Nephron (organoid): Measurements from ENCODE around the gene COQ8A.

ENCODE experiments used
- H3K27ac Mint-ChIP-seq, 3 experiments: 2 replicates each; pipeline ENCODE4 v1.8.0; 2020; ENCODE audit warnings: mixed read lengths in 3 of 3, mild to moderate bottlenecking in 2 of 3, moderate library complexity in 1 of 3
- H3K27me3 Mint-ChIP-seq: 2 replicates; pipeline ENCODE4 v1.8.0; 2021; ENCODE audit warnings: low read depth, mild to moderate bottlenecking, moderate library complexity, mixed read lengths
- H3K36me3 Mint-ChIP-seq: 2 replicates; pipeline ENCODE4 v1.8.0; 2020; ENCODE audit warnings: low read depth, mixed read lengths
- H3K4me1 Mint-ChIP-seq: 2 replicates; pipeline ENCODE4 v1.8.0; 2020; ENCODE audit warnings: mixed read lengths
- H3K4me3 Mint-ChIP-seq, 3 experiments: 2 replicates each; pipeline ENCODE4 v1.8.0; 2020; ENCODE audit warnings: mild to moderate bottlenecking in 3 of 3, mixed read lengths in 3 of 3, moderate library complexity in 2 of 3
- H3K9me3 Mint-ChIP-seq: 2 replicates; pipeline ENCODE4 v1.8.0; 2020; ENCODE audit warnings: mixed read lengths
- TF ChIP-seq, protein P1 (sequence below), 3 experiments: fragments of 200-600 bp; sonication (generic); IDR thresholded peaks; one replicate each; pipeline ENCODE4 v1.5.0; 2021; ENCODE audit warnings: antibody characterized with exemption in 3 of 3; ENCODE audit not compliant: unreplicated experiment in 3 of 3

COQ8A gene

DNA sequence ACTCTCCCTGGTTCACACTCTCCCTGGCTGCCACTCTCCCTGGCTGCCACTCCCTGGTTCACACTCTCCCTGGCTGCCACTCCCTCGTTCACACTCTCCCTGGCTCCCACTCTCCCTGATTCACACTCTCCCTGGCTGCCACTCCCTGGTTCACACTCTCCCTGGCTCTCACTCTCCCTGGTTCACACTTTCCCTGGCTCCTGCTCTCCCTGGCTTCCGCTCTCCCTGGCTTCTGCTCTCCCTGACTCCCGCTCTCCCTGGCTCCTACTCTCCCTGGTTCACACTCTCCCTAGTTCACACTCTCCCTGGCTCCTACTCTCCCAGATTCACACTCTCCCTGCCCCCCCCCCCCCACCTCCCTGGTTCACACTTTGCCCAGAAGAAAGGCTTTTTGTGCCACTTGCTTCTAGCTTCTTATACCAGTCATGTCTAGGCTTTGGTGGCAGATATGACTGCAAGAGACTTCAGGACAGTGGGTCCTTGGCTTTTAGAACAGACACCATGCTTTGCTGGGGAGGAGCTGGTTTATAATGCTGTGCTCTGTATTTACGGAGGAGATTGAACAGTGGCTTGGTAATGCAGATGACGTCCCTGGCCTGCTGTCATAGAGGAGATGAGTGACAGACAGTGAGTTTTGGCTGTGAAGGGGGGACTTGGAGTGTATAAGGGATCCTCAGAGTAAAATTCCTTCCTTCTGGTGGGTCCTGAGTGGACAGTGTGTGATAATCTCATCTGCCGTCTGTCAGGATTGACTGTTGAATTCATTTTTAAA lies 17.0 kb downstream of the COQ8A start:
- H3K27ac Mint-ChIP-seq, result no peak overlapping the region
- H3K36me3 Mint-ChIP-seq, result peaks cover 32% of the 10 kb centered on the region
- H3K4me1 Mint-ChIP-seq, result no peaks in the 10 kb centered on the region
- no peaks in the 10 kb centered on the region for H3K27me3 Mint-ChIP-seq
- H3K4me3 Mint-ChIP-seq, result no peak overlapping the region
- H3K9me3 Mint-ChIP-seq, result peaks cover 18% of the 10 kb centered on the region
- TF ChIP-seq, protein P1, sequence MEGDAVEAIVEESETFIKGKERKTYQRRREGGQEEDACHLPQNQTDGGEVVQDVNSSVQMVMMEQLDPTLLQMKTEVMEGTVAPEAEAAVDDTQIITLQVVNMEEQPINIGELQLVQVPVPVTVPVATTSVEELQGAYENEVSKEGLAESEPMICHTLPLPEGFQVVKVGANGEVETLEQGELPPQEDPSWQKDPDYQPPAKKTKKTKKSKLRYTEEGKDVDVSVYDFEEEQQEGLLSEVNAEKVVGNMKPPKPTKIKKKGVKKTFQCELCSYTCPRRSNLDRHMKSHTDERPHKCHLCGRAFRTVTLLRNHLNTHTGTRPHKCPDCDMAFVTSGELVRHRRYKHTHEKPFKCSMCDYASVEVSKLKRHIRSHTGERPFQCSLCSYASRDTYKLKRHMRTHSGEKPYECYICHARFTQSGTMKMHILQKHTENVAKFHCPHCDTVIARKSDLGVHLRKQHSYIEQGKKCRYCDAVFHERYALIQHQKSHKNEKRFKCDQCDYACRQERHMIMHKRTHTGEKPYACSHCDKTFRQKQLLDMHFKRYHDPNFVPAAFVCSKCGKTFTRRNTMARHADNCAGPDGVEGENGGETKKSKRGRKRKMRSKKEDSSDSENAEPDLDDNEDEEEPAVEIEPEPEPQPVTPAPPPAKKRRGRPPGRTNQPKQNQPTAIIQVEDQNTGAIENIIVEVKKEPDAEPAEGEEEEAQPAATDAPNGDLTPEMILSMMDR (IDR thresholded peaks at IDR 0.05; ENCODE audit: unreplicated experiment in 3 of 3), result no peak

- Mint-ChIP-seq H3K4me1 (no peaks in the 10 kb centered on the region), H3K4me3 (no peak overlapping the region), H3K27me3 (no peaks in the 10 kb centered on the region), H3K9me3 (peaks cover 18% of the 10 kb centered on the region), H3K36me3 (peaks cover 32% of the 10 kb centered on the region), H3K27ac (no peak overlapping the region)
- TF ChIP-seq, protein P1 (IDR thresholded peaks at IDR 0.05; ENCODE audit: unreplicated experiment in 3 of 3), result no peak
Measured at GRCh38 chr1:226957714-226958113, 17.6 kb downstream of the COQ8A start.

DNA sequence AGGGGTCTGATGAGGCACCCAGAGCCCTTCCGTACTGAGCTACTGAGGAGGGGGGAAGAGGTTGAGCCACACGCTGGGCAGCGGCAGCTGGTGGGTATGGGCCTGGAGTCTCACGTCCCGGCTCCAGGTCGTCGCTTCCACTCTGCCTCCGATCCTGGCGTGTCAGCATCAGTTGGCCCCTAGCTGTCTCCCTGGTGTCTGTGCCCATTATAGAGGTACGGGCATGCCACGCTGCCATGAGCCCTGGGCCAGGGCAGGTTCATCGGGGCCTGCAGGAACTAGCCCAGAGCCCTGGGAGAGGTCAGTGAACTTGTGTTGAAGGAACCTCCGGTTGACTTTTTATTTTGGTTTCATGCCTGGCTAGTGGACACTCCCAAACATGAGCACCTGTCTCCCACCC lies 18.2 kb downstream of the COQ8A start:
- no peak overlapping the region for H3K4me3 Mint-ChIP-seq
- no peaks in the 10 kb centered on the region for H3K27me3 Mint-ChIP-seq
- TF ChIP-seq, protein P1 (IDR thresholded peaks at IDR 0.05; ENCODE audit: unreplicated experiment in 3 of 3), result no peak
- H3K36me3 Mint-ChIP-seq, result peaks cover 30% of the 10 kb centered on the region
- no peaks in the 10 kb centered on the region for H3K4me1 Mint-ChIP-seq
- no peak overlapping the region for H3K27ac Mint-ChIP-seq
- peaks cover 16% of the 10 kb centered on the region for H3K9me3 Mint-ChIP-seq

DNA sequence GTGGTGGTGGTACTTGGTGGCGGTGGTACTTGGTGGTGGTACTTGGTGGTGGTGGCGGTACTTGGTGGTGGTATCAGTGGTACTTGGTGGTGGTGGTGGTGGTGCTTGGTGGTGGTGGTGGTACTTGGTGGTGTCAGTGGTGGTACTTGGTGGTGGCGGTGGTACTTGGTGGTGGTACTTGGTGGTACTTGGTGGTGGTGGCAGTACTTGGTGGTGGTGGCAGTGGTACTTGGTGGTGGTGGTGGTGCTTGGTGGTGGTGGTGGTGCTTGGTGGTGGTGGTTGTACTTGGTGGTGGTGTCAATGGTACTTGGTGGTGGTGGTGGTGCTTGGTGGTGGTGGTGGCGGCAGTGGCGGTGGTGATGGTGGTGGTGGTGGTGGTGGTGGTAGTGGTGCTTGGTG lies 20.2 kb downstream of the COQ8A start:
- no peak overlapping the region for H3K4me3 Mint-ChIP-seq
- TF ChIP-seq, protein P1 (IDR thresholded peaks at IDR 0.05; ENCODE audit: unreplicated experiment in 3 of 3), result no peak
- no peaks in the 10 kb centered on the region for H3K27me3 Mint-ChIP-seq
- H3K4me1 Mint-ChIP-seq, result no peaks in the 10 kb centered on the region
- no peak overlapping the region for H3K27ac Mint-ChIP-seq
- peaks cover 10% of the 10 kb centered on the region for H3K9me3 Mint-ChIP-seq
- H3K36me3 Mint-ChIP-seq, result peaks cover 19% of the 10 kb centered on the region

DNA sequence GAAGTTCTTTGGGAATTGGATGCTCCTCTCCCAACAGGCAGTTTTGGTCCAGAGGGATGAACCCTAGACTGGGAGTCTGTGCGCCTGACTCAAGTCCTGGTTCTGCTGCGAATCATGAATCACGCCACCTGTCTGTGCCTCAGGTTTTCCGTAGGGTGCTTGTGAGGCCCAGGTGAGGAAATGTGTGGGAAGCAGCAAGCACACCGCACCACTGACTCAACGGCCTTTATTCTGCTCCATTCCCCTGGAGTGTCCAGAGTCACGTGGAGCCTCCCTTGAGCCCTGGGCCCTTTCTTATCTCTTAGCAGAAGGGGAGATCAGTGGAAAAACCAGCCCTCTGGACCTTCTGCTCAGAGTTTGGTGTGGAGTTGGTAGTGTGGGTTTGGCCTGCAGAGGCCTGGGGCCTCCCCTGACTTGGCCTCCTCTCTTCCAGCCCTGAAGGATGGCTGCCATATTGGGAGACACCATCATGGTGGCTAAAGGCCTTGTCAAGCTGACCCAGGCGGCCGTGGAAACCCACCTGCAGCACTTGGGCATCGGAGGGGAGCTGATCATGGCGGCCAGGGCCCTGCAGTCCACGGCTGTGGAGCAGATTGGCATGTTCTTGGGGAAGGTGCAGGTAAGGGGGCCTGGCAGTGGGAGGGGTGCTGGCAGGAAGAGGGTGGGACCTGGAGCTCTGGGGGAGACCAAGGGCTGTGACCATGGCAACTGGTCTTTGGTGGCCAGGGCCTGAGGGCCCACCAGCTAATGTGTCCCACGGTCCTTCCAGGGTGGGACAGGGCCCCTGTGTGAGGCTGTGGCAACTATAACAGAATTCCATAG lies 21.1 kb downstream of the COQ8A start:
- Mint-ChIP-seq H3K9me3 (peaks cover 10% of the 10 kb centered on the region), H3K36me3 (peaks cover 19% of the 10 kb centered on the region), H3K4me3 (no peak overlapping the region)

More for the DNA sequence above, 21.1 kb downstream of the COQ8A start:
- TF ChIP-seq, protein P1 (IDR thresholded peaks at IDR 0.05; ENCODE audit: unreplicated experiment in 3 of 3), result no peak
- Mint-ChIP-seq H3K27ac (no peak overlapping the region), H3K27me3 (no peaks in the 10 kb centered on the region), H3K4me1 (no peaks in the 10 kb centered on the region)
